ENCODE results near the gene NDUFA8. TPM values are rescaled to one million over a fixed set of nuclear protein-coding genes. Genes with fewer than 3 reads are reported as not detected.

The NDUFA8 gene
- total RNA-seq, 4 donors from 2014 or later: 18.0 to 26.0 (median 22.5) TPM

GRCh38 chr9:122141671-122142070 is 17.9 kb downstream of the NDUFA8 start:
- 72 to 73% methylated on average over 5 of the region's 5 CpGs for WGBS, 2 donors
- no peaks in the 10 kb centered on the region for H3K9me3 ChIP-seq

GRCh38 chr9:122140368-122141193 is 19.0 kb downstream of the NDUFA8 start:
- Histone ChIP-seq H3K27me3 (no peaks in the 10 kb centered on the region), H3K36me3 (peaks cover 0 to 34% (median 14%) of the 10 kb centered on the region in 3 donors), H3K4me1 (peaks cover 0 to 3% (median 0%) of the 10 kb centered on the region in 4 donors), H3K9me3 (no peaks in the 10 kb centered on the region), H3K27ac (no peak overlapping the region), H3K4me3 (no peak overlapping the region)
- no peak for DNase-seq (ENCODE audit: low spot score in 2 of 2)
- whole genome bisulfite sequencing, 2 donors: 86% methylated on average over 8 of the region's 8 CpGs
- TF ChIP-seq CTCF (IDR thresholded peaks at IDR 0.05) (no peak), EP300 (IDR thresholded peaks at IDR 0.05) (no peak), POLR2A (IDR thresholded peaks at IDR 0.05) (no peak)

More at GRCh38 chr9:122141671-122142070, 17.9 kb downstream of the NDUFA8 start:
- no peak for TF ChIP-seq POLR2A (IDR thresholded peaks at IDR 0.05)
- TF ChIP-seq CTCF (IDR thresholded peaks at IDR 0.05): no peak
- no peak for TF ChIP-seq EP300 (IDR thresholded peaks at IDR 0.05)
- Histone ChIP-seq H3K27ac (no peak overlapping the region), H3K4me1 (peaks cover 0 to 3% (median 0%) of the 10 kb centered on the region in 4 donors), H3K4me3 (no peak overlapping the region), H3K27me3 (no peaks in the 10 kb centered on the region), H3K36me3 (peaks cover 0 to 45% (median 18%) of the 10 kb centered on the region in 3 donors)
- DNase-seq (ENCODE audit: low spot score in 2 of 2): no peak

DNA sequence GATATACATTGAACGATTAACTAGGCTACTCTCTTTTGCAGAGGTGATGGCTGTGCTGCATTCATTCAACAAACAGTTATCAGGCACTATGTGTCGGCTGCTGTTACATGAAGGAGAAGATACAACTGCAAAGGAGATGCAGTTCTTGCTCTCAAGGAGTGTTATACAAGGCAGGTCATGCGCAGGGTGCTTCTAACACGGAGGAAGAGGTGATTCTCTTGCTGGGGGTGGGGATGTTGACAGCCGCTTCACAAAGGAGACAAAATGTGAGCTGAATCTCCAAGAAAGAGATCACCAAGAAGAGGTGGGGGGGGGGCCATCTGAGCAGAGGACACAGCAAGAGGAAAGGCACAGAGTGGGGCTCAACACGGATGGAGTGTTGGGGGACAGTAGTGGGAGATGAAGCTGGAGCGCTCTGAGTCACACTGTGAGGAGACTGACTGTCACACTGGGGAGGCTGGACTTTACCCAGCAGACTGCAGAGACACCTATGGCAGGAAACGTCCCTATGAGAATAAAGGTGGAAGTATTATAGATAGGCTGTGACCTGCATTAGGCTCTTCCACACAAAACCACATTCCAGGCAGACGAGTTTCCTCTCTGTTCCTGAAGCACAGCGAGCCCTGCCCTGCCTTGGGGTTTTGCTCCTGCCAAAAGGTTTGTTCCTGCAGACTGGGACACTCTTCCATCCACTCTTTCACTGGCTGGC is 20.9 kb downstream of the NDUFA8 start:
- no peaks in the 10 kb centered on the region for H3K27me3 ChIP-seq
- H3K9me3 ChIP-seq: no peaks in the 10 kb centered on the region
- no peak overlapping the region for H3K4me3 ChIP-seq
- 73 to 80% methylated on average over 10 of the region's 10 CpGs for WGBS, 2 donors
- H3K36me3 ChIP-seq: peaks cover 0 to 15% (median 9%) of the 10 kb centered on the region in 3 donors
- TF ChIP-seq EP300 (IDR thresholded peaks at IDR 0.05): no peak
- no peak for TF ChIP-seq POLR2A (IDR thresholded peaks at IDR 0.05)
- TF ChIP-seq CTCF (IDR thresholded peaks at IDR 0.05): no peak
- no peak overlapping the region for H3K27ac ChIP-seq
- peaks cover 0 to 16% (median 4%) of the 10 kb centered on the region in 4 donors for H3K4me1 ChIP-seq
- no peak for DNase-seq (ENCODE audit: low spot score in 2 of 2)

DNA sequence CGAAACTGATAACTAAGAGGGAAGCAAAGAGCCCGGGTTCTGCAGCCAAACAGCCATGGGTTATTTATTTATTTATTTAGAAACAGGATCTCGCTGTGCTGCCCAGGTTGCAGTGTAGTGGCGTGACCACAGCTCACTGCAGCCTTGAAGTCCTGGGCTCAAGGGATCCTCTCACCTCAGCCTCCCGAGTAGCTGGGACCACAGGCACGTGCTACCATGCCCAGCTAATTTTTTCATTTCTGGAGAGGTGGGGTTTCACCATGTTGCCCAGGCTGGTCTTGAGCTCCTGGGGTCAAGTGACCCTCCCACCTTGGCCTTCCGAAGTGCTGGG is 24.1 kb downstream of the NDUFA8 start:
- WGBS, 2 donors: 87 to 91% methylated on average over 7 of the region's 7 CpGs
- H3K4me3 ChIP-seq: no peak overlapping the region
- no peak for DNase-seq (ENCODE audit: low spot score in 2 of 2)
- H3K27ac ChIP-seq: no peak overlapping the region
- H3K36me3 ChIP-seq: no peaks in the 10 kb centered on the region
- H3K4me1 ChIP-seq: peaks cover 0 to 12% (median 4%) of the 10 kb centered on the region in 4 donors
- H3K27me3 ChIP-seq: no peaks in the 10 kb centered on the region
- TF ChIP-seq EP300 (IDR thresholded peaks at IDR 0.05) (no peak), POLR2A (IDR thresholded peaks at IDR 0.05) (no peak), CTCF (IDR thresholded peaks at IDR 0.05) (no peak)
- H3K9me3 ChIP-seq: no peaks in the 10 kb centered on the region
